A375 (cell line): ENCODE measurements around the gene FAM81A. TPM values are rescaled to one million over a fixed set of nuclear protein-coding genes. Genes with fewer than 3 reads are reported as not detected.

Source experiments
- small RNA-seq: library from RNA; depleted of rRNA; stranded (forward); fragments of <200 nt; gene quantifications from one replicate; pipeline ENCODE3, GENCODE V24; 2014
- total RNA-seq: library from RNA; depleted of rRNA; stranded (reverse); fragments of >200 nt; shearing (Covaris generic); gene quantifications from 2 replicates; pipeline ENCODE4 v1.2.3, GENCODE V29; 2014; rRNA removed

Gene FAM81A
- total RNA-seq = 1.1 and 3.2 TPM in 2 replicates

GRCh38 chr15:59437817-59438624 is at the start of gene FAM81A:
FAM81A (plus strand) TSS chr15:59438186; CDS start chr15:59458627, 20,441 bp downstream.

Small RNA genes within 50 kb of the gene (small RNA-seq; reads per million reads assigned to genes)
- gene RF00019 = not detected

Other genes with a start within 250 kb of the FAM81A start
- gene LDHAL6B, start 231.3 kb upstream of the FAM81A start, total RNA-seq = not detected in 2 replicates
- gene MYO1E, start 65.3 kb upstream of the FAM81A start, total RNA-seq = 115 and 147 TPM in 2 replicates
- not detected in 2 replicates for gene GCNT3, start 173.6 kb downstream of the FAM81A start, total RNA-seq
- gene GTF2A2, start 219.3 kb downstream of the FAM81A start, total RNA-seq = 71.8 and 84.7 TPM in 2 replicates